IPS-15b (cell line): ENCODE measurements around the gene ABHD12.
"Not testable (repeated sequence)": the region's sequence is repeated elsewhere in the genome, so short reads cannot be mapped to it uniquely, and the experiment has no call there.

Experiments used
- H3K27me3 ChIP-seq: one replicate; pipeline ENCODE4 v1.6.1; 2013; ENCODE audit warnings: low read length; ENCODE audit not compliant: control insufficient read depth, insufficient read depth
- H3K36me3 ChIP-seq: one replicate; pipeline ENCODE4 v1.6.1; 2013; ENCODE audit warnings: low read length; ENCODE audit not compliant: control insufficient read depth, insufficient read depth
- H3K4me1 ChIP-seq: one replicate; pipeline ENCODE4 v1.6.1; 2013; ENCODE audit warnings: mild to moderate bottlenecking, low read length; ENCODE audit not compliant: control insufficient read depth, insufficient read depth
- H3K4me3 ChIP-seq: one replicate; pipeline ENCODE4 v1.5.1; 2013; ENCODE audit warnings: low read depth, low read length
- H3K9ac ChIP-seq: one replicate; pipeline ENCODE4 v1.6.1; 2013; ENCODE audit warnings: low read depth, mild to moderate bottlenecking, low read length
- H3K9me3 ChIP-seq: one replicate; pipeline ENCODE4 v1.6.1; 2013; ENCODE audit warnings: mild to moderate bottlenecking, low read length; ENCODE audit not compliant: control insufficient read depth, insufficient read depth

Gene ABHD12

GRCh38 chr20:25400291-25400732 lies 9.7 kb upstream of the ABHD12 start:
- H3K4me3 ChIP-seq, H3K36me3 ChIP-seq, H3K27me3 ChIP-seq, H3K9me3 ChIP-seq, H3K9ac ChIP-seq, H3K4me1 ChIP-seq: not testable (repeated sequence)

DNA sequence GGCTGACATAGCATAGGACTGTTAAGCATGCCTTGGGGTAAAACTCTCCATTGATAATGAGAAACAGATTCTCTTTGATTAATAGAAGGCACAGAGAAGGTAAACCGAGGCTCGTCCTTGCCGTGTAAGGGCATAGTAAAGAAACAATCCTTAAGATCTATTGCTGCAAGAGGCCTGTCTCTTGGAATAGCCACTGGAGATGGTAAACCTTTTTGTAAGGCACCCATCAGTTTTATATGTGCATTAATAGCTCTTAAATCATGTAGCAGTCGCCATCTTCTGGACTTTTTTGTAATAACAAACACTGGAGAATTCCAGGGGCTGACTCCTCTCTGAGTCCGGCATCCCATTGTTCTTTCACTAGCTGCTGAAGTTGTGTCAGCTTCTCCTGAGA lies 8.4 kb upstream of the ABHD12 start:
- no peaks in the 10 kb centered on the region for H3K27me3 ChIP-seq
- H3K36me3 ChIP-seq: no peaks in the 10 kb centered on the region
- H3K9me3 ChIP-seq: no peaks in the 10 kb centered on the region
- H3K9ac ChIP-seq: no peak overlapping the region
- peaks cover 5% of the 10 kb centered on the region for H3K4me1 ChIP-seq
- H3K4me3 ChIP-seq: no peak overlapping the region

DNA sequence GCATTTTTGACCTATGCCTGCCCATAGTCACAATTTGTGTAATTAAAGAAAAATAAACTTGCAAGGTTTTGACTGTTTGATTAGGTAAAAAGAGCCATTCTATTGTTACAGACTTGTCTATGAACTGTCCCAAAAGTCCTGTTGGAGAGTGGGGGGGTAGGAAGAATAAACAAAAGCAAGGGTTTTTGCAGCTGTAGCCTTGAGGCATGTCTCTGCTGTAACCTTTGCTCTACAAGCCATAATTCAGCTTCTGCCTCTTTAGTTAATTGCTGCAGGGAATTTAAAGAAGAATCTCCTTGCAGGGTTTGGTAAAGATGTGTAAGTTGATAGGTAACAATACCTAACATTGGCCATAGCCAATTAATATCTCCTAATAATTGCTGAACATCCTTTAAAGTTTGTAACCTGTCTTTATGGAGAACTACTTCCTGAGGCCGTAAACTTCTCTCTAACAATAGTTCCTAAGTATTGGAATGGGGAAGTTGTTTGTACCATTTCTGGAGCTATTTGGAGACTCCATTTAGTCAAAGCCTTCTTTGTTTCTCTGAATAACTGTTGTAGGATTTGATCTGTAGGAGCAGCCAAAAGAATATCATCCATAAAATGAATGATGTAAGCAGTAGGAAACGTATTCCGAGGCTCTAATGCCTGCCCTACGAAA lies 7.9 kb upstream of the ABHD12 start:
- Histone ChIP-seq H3K4me1 (peaks cover 5% of the 10 kb centered on the region), H3K36me3 (no peaks in the 10 kb centered on the region), H3K9ac (no peak overlapping the region), H3K4me3 (no peak overlapping the region), H3K27me3 (no peaks in the 10 kb centered on the region), H3K9me3 (no peaks in the 10 kb centered on the region)

DNA sequence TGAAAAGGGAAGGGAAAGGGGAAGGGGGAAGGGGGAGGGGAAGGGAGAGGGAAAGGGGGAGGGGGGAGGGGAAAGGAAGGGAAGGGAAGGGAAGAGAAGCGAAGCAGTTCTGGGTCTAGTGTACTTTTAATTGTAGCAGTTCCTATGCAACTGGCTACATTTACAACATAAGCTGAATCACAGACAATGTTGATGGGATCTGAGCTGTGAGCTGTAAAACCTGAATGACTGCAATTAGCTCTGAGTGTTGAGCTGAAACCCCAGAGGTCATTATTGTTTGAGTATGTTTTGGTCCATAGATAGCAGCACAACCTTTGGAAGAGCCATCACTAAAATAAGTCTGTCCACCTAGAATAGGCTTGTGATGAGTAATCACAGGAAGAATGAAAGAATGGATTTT lies 7.2 kb upstream of the ABHD12 start:
- peaks cover 5% of the 10 kb centered on the region for H3K4me1 ChIP-seq
- no peak overlapping the region for H3K9ac ChIP-seq
- H3K27me3 ChIP-seq: no peaks in the 10 kb centered on the region
- no peaks in the 10 kb centered on the region for H3K36me3 ChIP-seq
- H3K9me3 ChIP-seq: no peaks in the 10 kb centered on the region
- no peak overlapping the region for H3K4me3 ChIP-seq

- Histone ChIP-seq H3K4me3 (no peak overlapping the region), H3K4me1 (peaks cover 5% of the 10 kb centered on the region), H3K9me3 (no peaks in the 10 kb centered on the region), H3K27me3 (no peaks in the 10 kb centered on the region), H3K36me3 (no peaks in the 10 kb centered on the region), H3K9ac (no peak overlapping the region)
Observed at GRCh38 chr20:25397096-25397495, 6.5 kb upstream of the ABHD12 start.

DNA sequence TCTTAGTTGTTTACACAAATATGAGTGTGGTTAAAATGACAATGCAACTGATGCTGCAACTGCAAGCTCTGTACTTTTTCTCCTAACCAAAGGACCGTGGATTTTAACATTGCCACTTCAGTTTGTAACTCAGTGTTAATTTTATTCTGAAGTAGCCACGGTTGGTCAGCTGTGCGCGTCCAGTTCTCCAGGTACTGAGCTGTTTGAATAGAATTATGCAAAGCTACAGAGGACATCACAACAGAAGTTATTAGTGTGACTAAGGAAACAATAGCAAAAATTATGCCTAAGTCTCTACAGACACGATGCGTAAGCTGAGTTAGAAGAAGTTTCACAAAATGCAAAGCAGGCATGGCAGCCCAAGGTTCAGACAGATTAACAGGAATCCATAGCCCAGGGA lies 4.4 kb upstream of the ABHD12 start:
- Histone ChIP-seq H3K9ac (no peak overlapping the region), H3K4me3 (no peak overlapping the region)

GRCh38 chr20:25394276-25394675 lies 3.6 kb upstream of the ABHD12 start:
- no peak overlapping the region for H3K4me3 ChIP-seq
- no peaks in the 10 kb centered on the region for H3K27me3 ChIP-seq
- no peaks in the 10 kb centered on the region for H3K9me3 ChIP-seq
- H3K4me1 ChIP-seq: peaks cover 5% of the 10 kb centered on the region
- H3K36me3 ChIP-seq: no peaks in the 10 kb centered on the region
- no peak overlapping the region for H3K9ac ChIP-seq

More for the DNA sequence above, 4.4 kb upstream of the ABHD12 start:
- no peaks in the 10 kb centered on the region for H3K27me3 ChIP-seq
- H3K36me3 ChIP-seq: no peaks in the 10 kb centered on the region
- H3K9me3 ChIP-seq: no peaks in the 10 kb centered on the region
- H3K4me1 ChIP-seq: peaks cover 5% of the 10 kb centered on the region

GRCh38 chr20:25389858-25390537 lies 637 bp downstream of the ABHD12 start:
- H3K36me3 ChIP-seq: no peaks in the 10 kb centered on the region
- H3K4me3 ChIP-seq: peak overlapping the region; percentile 82

DNA sequence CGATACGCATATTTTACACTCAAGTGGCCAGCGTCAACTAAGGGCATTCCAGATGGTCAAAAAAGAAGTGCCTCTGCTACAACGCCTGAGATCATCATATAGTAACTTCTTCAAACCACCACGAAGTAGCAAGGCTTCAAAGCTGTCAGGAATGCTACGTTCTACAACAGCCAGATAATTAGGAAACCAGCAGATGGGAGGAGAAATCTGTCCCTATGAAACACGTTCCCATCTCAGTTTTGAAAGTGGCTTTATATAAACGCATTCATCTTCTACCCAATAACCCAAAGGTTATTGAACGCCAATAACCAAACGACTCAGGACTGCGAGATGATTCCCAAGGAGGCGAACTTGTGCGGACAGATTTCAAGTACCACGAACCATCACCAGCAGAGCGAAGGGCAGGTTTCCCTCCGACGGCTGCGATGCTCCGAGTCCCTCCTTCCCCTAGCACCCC lies 1.2 kb downstream of the ABHD12 start:
- H3K9me3 ChIP-seq: no peaks in the 10 kb centered on the region
- H3K27me3 ChIP-seq: no peaks in the 10 kb centered on the region
- peak overlapping the region; percentile 73 for H3K9ac ChIP-seq
- no peaks in the 10 kb centered on the region for H3K4me1 ChIP-seq
- peak overlapping the region; percentile 82 for H3K4me3 ChIP-seq
- H3K36me3 ChIP-seq: no peaks in the 10 kb centered on the region

More at GRCh38 chr20:25389858-25390537, 637 bp downstream of the ABHD12 start:
- H3K9me3 ChIP-seq: no peaks in the 10 kb centered on the region
- H3K4me1 ChIP-seq: no peaks in the 10 kb centered on the region
- H3K27me3 ChIP-seq: no peaks in the 10 kb centered on the region
- peak overlapping the region; percentile 73 for H3K9ac ChIP-seq

- Histone ChIP-seq H3K27me3 (no peaks in the 10 kb centered on the region), H3K4me1 (no peaks in the 10 kb centered on the region), H3K4me3 (no peak overlapping the region), H3K9me3 (no peaks in the 10 kb centered on the region), H3K36me3 (no peaks in the 10 kb centered on the region), H3K9ac (no peak overlapping the region)
Observed at GRCh38 chr20:25382704-25383370, 7.8 kb downstream of the ABHD12 start.

GRCh38 chr20:25380945-25381614 lies 9.6 kb downstream of the ABHD12 start:
- H3K4me1 ChIP-seq: no peaks in the 10 kb centered on the region

More at GRCh38 chr20:25380945-25381614, 9.6 kb downstream of the ABHD12 start:
- no peaks in the 10 kb centered on the region for H3K9me3 ChIP-seq
- no peak overlapping the region for H3K4me3 ChIP-seq
- H3K36me3 ChIP-seq: no peaks in the 10 kb centered on the region
- no peaks in the 10 kb centered on the region for H3K27me3 ChIP-seq
- H3K9ac ChIP-seq: no peak overlapping the region
